Right lobe of liver (tissue), 6 donors: ENCODE results near the gene POTEJ. TPM values are rescaled to one million over a fixed set of nuclear protein-coding genes. Genes with fewer than 3 reads are reported as not detected.
"Not testable (repeated sequence)": the region's sequence is repeated elsewhere in the genome, so short reads cannot be mapped to it uniquely, and the experiment has no call there.

Experiments used
- ATAC-seq, 4 donors: fragments of 200-7000 bp; cut with Tn5 transposase; one replicate each; pipeline ENCODE4 v1.9.1; 2020; ENCODE audit warnings: mild to moderate bottlenecking in 4 of 4, moderate library complexity in 4 of 4
- DNase-seq, 3 donors: peaks; one replicate each; pipeline ENCODE4 v3.0.0-alpha.2; 2020
- H3K27ac ChIP-seq, 3 donors: fragments of 200-600 bp; one replicate each; pipeline ENCODE4 v1.8.0; 2022
- H3K27me3 ChIP-seq, 2 donors: fragments of 200-600 bp; one replicate each; pipeline ENCODE4 v1.8.0; 2022
- H3K36me3 ChIP-seq, 4 donors: fragments of 200-600 bp; sonication (generic) in 1 of 4; one replicate each; pipeline versions ENCODE4 v1.5.1 to v1.8.0; 2017 to 2022; ENCODE audit warnings: control low read depth in 1 of 4
- H3K4me1 ChIP-seq, 4 donors: fragments of 200-600 bp; sonication (generic) in 1 of 4; one replicate each; pipeline versions ENCODE4 v1.5.1 to v1.8.0; 2017 to 2022; ENCODE audit warnings: control low read depth in 1 of 4
- H3K4me3 ChIP-seq, 3 donors: fragments of 200-600 bp; one replicate each; pipeline ENCODE4 v1.8.0; 2022
- H3K9me3 ChIP-seq, 4 donors: fragments of 200-600 bp; sonication (generic) in 1 of 4; one replicate each; pipeline versions ENCODE4 v1.5.1 to v1.8.0; 2017 to 2022; ENCODE audit warnings: control low read depth in 1 of 4
- WGBS: methylation state at CpG from one replicate; pipeline ENCODE4 v1.1.6; 2018; ENCODE audit warnings: low coverage, low lambda C conversion rate; ENCODE audit not compliant: insufficient coverage; ENCODE audit errors: missing lambda C conversion rate; 5-methylcytosine and 5-hydroxymethylcytosine counted together
- intact Hi-C, 2 donors: fragments of 100-400 bp; cut with DNase I; formaldehyde crosslinking; loops; one replicate each; pipeline versions ENCODE4 v1.11.2 to v1.14.1; 2022
- total RNA-seq, 6 experiments: library from RNA; depleted of rRNA in 2 of 6; stranded (reverse); fragments of >200 nt in 2 of 6; fragmentation: NEBNext Ultra II Directional in 3 of 6; extraction: Animal tissue kit (Norgen Biotek cat#: 25700) in 3 of 6; gene quantifications; one replicate each; pipeline versions ENCODE4 v1.1.0 to v1.2.4, GENCODE V29; 2016 to 2023
- donor health status: DM: no; HTN: yes; CAD: no.
- donor health status: DM: no; HTN: no; CAD: no.
- donor health status: DM: no; HTN: no; CAD: no.
- donor health status: DM: no; HTN: yes; CAD: no.
- donor health status: DM: no; HTN: yes; CAD: no.

The POTEJ gene
- total RNA-seq, 6 experiments from 2014 or later = not detected

DNA sequence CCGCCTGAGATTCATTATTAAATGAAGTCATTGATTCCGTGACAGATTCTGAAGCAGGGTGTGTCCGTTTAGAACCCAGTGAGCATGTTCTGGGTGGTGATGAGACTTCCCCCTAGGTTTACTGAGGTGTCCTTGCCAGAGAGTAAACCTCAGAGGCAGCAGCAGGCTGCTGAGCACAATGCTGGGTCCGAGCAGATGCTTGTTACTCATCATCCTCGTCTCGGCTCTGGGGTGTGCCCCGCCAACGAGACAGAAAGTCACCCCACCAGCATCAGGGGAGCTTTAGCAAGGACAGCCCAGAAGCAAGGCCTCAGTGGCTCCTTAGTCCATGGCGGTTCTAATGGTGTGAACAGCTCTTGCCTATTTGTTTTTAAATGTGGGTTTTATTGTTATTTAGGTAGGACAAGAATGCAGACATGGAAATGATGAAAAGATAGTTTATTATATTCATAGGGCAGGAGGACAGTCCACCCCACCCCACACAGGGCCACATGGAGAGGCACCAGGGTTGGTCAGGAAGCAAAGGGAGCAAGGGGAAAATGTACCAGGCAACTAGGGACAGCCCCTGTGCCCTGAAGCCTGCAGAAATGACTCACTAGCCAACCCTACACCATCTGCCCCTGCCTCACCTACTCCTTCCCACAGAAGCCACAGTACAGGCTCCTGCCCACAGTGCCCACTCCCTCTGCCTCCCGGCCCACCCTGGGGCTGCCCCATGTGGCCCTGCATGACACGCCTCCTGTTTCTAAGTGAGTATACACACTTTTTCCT, 22.4 kb upstream of the POTEJ start:
- peak in 1 of 4 donors; percentile 17 for ATAC-seq
- H3K9me3 ChIP-seq, DNase-seq, intact Hi-C loops, H3K27me3 ChIP-seq, H3K4me3 ChIP-seq, H3K27ac ChIP-seq, H3K4me1 ChIP-seq, H3K36me3 ChIP-seq: not testable (repeated sequence)
- no CpG with 5 or more reads among the region's 11 CpGs for WGBS

GRCh38 chr2:130590170-130590841, 20.9 kb upstream of the POTEJ start:
- H3K36me3 ChIP-seq, H3K27ac ChIP-seq, H3K4me3 ChIP-seq, H3K27me3 ChIP-seq, H3K9me3 ChIP-seq, H3K4me1 ChIP-seq, intact Hi-C loops, ATAC-seq, DNase-seq: not testable (repeated sequence)
- WGBS = 37% methylated on average over 5 of the region's 8 CpGs

GRCh38 chr2:130590842-130591359, 20.3 kb upstream of the POTEJ start:
- H3K27ac ChIP-seq, H3K9me3 ChIP-seq, DNase-seq, H3K36me3 ChIP-seq, H3K4me3 ChIP-seq, intact Hi-C loops, H3K4me1 ChIP-seq, H3K27me3 ChIP-seq: not testable (repeated sequence)
- peak in 2 of 4 donors; percentile 32 to 47 for ATAC-seq
- 5% methylated on average over 5 of the region's 7 CpGs for WGBS

- H3K36me3 ChIP-seq, H3K27me3 ChIP-seq, H3K27ac ChIP-seq, DNase-seq, intact Hi-C loops, H3K4me1 ChIP-seq, H3K4me3 ChIP-seq, H3K9me3 ChIP-seq: not testable (repeated sequence)
- WGBS = 34% methylated on average over 6 of the region's 40 CpGs
- ATAC-seq = peak in 2 of 4 donors; percentile 44 to 45
These were observed 18.3 kb upstream of the POTEJ start for GRCh38 chr2:130592791-130593414.

DNA sequence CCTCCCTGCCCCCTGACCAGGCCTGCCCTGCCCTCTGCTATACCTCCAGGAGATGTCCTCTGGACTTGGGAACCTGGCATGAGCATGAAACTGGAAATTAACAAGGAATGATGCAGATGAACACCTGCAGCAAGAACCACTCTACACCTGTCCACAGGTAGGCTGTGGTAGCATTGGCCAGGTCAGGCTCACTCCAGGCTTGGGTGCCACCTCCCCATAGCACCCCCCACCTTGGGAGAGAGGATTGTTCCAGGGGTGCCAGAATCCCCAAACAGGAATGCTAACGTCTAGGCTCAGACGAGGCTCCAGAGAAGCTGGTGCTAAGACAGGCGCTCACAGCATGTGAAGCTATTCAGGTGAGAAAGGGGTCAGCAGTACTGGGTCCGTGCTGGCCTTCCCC, 17.2 kb upstream of the POTEJ start:
- not testable (repeated sequence) for H3K36me3 ChIP-seq

DNA sequence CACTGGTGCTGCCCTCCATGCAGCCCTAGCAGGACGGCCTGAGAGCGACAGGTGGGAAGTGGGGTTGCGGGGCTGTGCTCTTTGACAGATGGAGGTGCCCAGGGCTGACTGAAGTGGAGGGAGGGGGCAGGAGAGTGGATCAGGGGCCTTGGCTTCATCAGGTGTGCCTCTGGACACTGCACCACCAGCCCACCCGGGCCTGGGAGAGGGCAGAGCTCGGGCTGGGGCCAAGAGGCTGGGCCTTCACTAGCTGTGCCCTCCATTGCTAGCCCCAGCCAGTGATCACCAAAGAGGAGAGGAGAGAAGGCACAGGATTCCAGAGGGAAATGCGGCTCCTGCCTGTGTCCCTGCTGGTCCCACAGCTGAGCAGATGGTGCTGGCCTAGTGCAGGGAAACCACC, 14.5 kb upstream of the POTEJ start:
- H3K4me3 ChIP-seq, intact Hi-C loops, H3K9me3 ChIP-seq, H3K27me3 ChIP-seq, H3K4me1 ChIP-seq, DNase-seq, H3K27ac ChIP-seq, H3K36me3 ChIP-seq: not testable (repeated sequence)
- WGBS = no CpG with 5 or more reads among the region's 6 CpGs
- ATAC-seq = peak in 1 of 4 donors; percentile 16

More for the DNA sequence above, 17.2 kb upstream of the POTEJ start:
- intact Hi-C loops, H3K4me1 ChIP-seq, H3K27me3 ChIP-seq, H3K27ac ChIP-seq, DNase-seq, H3K9me3 ChIP-seq, H3K4me3 ChIP-seq: not testable (repeated sequence)
- ATAC-seq = peak in 1 of 4 donors; percentile 37
- no CpG with 5 or more reads among the region's 4 CpGs for WGBS

- intact Hi-C loops, DNase-seq, H3K4me3 ChIP-seq, H3K9me3 ChIP-seq, H3K27me3 ChIP-seq, H3K36me3 ChIP-seq, ATAC-seq, H3K4me1 ChIP-seq, H3K27ac ChIP-seq: not testable (repeated sequence)
- WGBS = no CpG with 5 or more reads among the region's 22 CpGs
These were observed 13.2 kb upstream of the POTEJ start for GRCh38 chr2:130597994-130598393.

DNA sequence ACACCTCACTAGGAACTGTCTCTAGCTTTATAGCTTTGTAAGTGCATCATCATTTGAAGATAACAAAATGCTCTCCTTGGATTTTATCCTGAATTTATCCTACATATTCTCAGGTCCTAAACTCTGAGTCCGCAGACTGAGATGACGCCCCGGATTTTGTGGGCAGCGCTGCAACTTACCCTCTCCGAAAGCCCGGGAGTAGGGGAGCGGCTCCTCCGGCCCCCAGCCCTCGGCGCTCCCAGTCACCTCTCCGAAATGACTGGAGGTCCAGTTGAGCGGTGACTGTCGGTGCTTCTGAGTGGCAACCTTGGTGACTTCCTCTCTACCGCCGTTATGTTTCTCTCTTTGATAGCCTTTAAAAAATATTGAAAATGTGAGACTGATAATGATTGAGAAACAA, 12.8 kb upstream of the POTEJ start:
- intact Hi-C loops, ATAC-seq, H3K27ac ChIP-seq, H3K4me1 ChIP-seq, DNase-seq, H3K27me3 ChIP-seq, H3K9me3 ChIP-seq, H3K36me3 ChIP-seq, H3K4me3 ChIP-seq: not testable (repeated sequence)
- 13% methylated on average over 13 of the region's 15 CpGs for WGBS

DNA sequence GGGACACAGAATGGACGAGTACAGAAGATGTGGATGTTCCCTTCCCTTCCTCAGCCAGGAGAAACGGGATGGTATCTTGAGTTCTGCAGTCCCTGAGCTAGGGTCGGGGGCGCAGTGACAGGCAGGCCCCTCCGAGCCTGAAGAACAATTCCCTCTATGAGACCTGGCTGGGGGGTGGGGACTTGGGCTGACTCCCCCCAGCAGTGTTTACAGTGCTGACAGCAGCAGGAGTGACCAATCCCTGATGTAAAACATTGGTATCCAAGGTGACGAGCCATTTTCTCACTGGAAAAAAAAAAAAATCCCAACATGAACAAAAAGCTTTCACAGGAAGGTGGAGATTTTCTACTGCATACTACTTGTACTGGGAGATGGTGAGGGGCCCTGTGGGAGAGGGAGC, 11.8 kb upstream of the POTEJ start, which contains the start of gene CFC1:
TSS of gene CFC1 (minus strand) at position 183 of the 400 bp plus-strand sequence. CDS start 288 bp downstream, outside the sequence.
- no CpG with 5 or more reads among the region's 6 CpGs for WGBS
- intact Hi-C loops, DNase-seq: not testable (repeated sequence)

DNA sequence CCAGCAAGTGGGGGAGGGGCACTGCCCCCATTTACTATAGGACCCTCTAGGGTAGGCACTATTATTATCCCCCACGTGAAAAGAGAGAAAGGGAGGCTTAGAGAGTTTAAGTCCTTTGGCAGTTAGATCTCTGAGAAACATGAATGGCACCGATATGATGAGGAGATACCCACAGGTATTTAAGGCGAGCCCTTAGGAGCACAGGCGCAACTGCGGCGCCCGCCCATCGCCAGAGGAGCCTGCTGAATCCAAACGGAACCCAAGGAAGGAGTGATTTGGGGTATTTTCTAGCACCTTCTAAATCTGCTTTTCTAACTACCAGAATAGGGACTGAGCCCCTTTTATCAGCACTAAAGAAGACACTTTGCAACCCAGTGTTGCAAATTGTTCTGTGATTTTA, 11.3 kb upstream of the POTEJ start:
- 76% methylated on average over 7 of the region's 9 CpGs for WGBS
- H3K27me3 ChIP-seq, ATAC-seq, H3K36me3 ChIP-seq, H3K4me1 ChIP-seq, intact Hi-C loops, H3K9me3 ChIP-seq, H3K27ac ChIP-seq, DNase-seq, H3K4me3 ChIP-seq: not testable (repeated sequence)

More for the DNA sequence above, 11.8 kb upstream of the POTEJ start, which contains the start of gene CFC1:
- not testable (repeated sequence) for H3K27ac ChIP-seq, H3K36me3 ChIP-seq, H3K4me1 ChIP-seq, H3K9me3 ChIP-seq, ATAC-seq, H3K27me3 ChIP-seq, H3K4me3 ChIP-seq
